Subcutaneous adipose tissue (tissue), 4 donors: ENCODE measurements around the gene AMBP. TPM values are rescaled to one million over a fixed set of nuclear protein-coding genes. Genes with fewer than 3 reads are reported as not detected.

Experiments
- total RNA-seq, 4 donors: library from RNA; depleted of rRNA; stranded (reverse); fragments of >200 nt; gene quantifications; one replicate each; pipeline ENCODE4 v1.1.0, GENCODE V29; 2016
- TF ChIP-seq, protein P1 (sequence below): fragments of 450-650 bp; IDR thresholded peaks from one replicate; pipeline ENCODE4 v1.5.1; 2016; ENCODE audit warnings: low read depth, mild to moderate bottlenecking, control low read depth, antibody characterized with exemption, moderate library complexity

Gene AMBP
- total RNA-seq, 4 donors from 2014 or later, result not detected

- TF ChIP-seq, protein P1, sequence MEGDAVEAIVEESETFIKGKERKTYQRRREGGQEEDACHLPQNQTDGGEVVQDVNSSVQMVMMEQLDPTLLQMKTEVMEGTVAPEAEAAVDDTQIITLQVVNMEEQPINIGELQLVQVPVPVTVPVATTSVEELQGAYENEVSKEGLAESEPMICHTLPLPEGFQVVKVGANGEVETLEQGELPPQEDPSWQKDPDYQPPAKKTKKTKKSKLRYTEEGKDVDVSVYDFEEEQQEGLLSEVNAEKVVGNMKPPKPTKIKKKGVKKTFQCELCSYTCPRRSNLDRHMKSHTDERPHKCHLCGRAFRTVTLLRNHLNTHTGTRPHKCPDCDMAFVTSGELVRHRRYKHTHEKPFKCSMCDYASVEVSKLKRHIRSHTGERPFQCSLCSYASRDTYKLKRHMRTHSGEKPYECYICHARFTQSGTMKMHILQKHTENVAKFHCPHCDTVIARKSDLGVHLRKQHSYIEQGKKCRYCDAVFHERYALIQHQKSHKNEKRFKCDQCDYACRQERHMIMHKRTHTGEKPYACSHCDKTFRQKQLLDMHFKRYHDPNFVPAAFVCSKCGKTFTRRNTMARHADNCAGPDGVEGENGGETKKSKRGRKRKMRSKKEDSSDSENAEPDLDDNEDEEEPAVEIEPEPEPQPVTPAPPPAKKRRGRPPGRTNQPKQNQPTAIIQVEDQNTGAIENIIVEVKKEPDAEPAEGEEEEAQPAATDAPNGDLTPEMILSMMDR, result no peak
These were observed 21.0 kb upstream of the AMBP start, which contains the start of gene KIF12 for GRCh38 chr9:114098936-114099668. KIF12 (minus strand) TSS chr9:114099292; CDS start chr9:114099276, 16 bp downstream.

DNA sequence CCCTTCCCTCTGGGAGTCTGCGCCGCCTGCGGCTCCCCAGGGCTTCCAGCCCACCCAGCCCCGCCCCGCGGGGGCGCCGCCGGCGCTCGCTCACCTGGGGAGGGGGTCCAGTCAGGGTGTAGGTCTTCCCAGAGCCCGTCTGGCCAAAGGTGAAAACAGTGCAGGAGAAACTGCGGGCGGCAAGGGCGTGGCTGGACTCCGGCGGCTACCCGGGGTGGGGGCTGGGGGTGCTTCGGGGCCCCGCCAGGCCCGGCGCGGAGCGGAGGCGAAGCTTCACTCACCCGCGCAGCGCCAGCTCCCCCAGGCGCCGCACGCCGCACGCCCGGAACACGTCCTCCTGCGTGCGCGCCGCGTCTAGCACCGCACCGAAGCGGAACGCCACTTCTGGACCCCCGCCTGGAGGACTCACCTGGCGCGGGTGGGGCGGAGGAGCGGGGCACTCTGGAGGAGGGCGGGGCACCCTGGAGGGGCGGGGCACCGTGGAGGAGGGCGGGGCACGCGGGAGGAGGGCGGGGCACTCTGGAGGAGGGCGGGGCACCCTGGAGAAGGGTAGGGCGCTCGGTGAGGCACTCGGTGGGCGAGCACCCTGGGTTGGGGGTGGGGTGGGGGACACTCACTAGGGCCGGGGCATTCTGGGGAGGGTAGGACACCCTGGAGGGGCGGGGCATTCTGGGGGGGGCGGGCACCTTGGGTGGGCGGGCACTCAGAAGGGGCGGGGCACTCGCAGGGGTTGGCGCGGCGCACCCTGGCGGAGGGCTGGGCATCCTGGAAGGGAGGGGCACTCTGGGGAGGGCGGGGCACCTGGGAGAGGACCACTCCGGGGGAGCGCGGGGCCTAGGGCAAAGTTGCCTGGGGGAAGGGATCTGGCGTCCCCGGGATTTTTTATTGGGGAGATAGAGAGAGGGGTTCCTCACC lies 20.2 kb upstream of the AMBP start:
- TF ChIP-seq, protein P1, result no peak

DNA sequence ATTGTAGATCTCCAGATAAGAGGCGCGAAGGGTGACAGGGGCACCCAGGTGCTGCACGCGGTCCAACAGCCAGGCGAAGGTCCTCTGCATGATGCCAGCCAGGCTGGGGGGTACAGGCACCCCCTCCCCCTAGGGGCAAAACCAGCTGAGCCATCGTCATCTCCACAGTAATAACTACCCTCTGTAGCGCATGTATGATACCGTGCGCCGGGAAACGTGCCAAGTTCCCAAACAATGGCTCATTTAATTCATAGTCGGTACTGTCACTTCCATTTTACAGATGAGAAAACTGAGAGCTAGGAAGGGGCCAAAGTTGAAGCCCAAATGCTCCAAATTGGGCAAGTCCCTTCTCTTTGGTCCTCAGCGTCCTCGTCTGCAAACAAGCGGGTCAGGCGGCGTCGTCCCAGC lies 19.5 kb upstream of the AMBP start:
- TF ChIP-seq, protein P1, result no peak

- TF ChIP-seq, protein P1, result no peak
These were observed 18.9 kb upstream of the AMBP start for GRCh38 chr9:114096866-114097612.

DNA sequence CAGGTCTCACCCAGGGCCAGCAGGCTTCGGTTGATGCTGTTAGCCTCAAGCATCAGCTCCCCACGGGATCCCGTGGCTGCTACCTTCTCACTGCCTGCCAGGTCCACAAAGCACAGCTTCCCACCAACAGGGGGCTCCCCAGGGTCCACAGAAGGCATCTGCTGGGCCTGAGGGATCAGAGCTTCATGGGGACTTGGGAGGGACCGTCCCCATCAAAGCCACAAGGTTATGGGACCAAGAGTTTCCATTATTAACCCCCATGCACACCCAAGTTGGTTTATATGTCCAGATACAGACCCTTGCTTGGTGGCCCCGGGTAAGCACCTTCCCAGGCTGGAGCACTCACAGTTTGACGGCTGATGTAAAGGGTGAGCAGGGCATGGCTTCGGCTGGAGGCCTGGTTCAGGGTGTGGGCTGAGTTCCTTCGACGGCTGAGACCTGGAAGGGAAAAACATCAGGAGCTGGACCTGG lies 18.0 kb upstream of the AMBP start:
- TF ChIP-seq, protein P1, result no peak

DNA sequence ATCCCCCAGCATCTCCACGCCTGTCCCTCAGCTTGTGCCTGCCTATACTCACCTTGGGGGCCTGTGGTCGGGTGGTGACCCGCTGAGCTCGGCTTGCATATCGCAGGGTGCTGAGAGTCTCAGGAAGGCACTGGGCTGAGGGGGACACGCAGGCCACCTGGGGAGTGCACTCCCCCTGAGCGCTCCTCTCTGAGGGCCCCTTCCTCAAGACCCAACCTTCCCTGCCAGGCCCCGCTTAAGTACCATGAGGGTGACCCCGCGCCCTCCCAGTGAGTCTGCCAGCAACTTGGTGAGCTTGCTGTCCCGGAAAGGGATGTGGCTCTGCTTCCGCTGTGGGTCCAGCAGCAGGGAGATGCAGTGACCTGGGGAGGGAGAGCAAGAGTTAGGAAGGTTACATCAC lies 16.9 kb upstream of the AMBP start:
- TF ChIP-seq, protein P1, result no peak
